GM23338 (cell line): Measurements from ENCODE around the gene RNASET2. TPM values are rescaled to one million over a fixed set of nuclear protein-coding genes. Genes with fewer than 3 reads are reported as not detected.

Experiments used
- CREB1 ChIP-seq: fragments of 250-450 bp; sonication (Bioruptor Pico); IDR thresholded peaks from 2 replicates; pipeline ENCODE4 v1.5.0; 2020; ENCODE audit warnings: low read depth, mild to moderate bottlenecking, moderate library complexity
- CTCF ChIP-seq, 2 experiments: fragments of 200-600 bp in 1 of 2; sonication (generic) in 1 of 2; conservative IDR thresholded peaks; 2 replicates each; pipeline versions ENCODE4 v1.5.1 to v1.6.1; 2016 to 2017; ENCODE audit warnings: antibody characterized with exemption in 2 of 2, low read depth in 2 of 2, mild to moderate bottlenecking in 2 of 2, moderate library complexity in 1 of 2
- ETS1 ChIP-seq: IDR thresholded peaks from 2 replicates; pipeline ENCODE4 v1.6.1; 2016; ENCODE audit warnings: antibody characterized with exemption
- EZH2phosphoT487 ChIP-seq: fragments of 200-600 bp; sonication (generic); IDR thresholded peaks from one replicate; pipeline ENCODE4 v1.8.1; 2018; ENCODE audit warnings: antibody characterized with exemption; ENCODE audit not compliant: unreplicated experiment
- REST ChIP-seq: IDR thresholded peaks from one replicate; pipeline ENCODE4 v1.6.1; 2018; ENCODE audit warnings: antibody characterized with exemption; ENCODE audit not compliant: unreplicated experiment
- STAT1 ChIP-seq: IDR thresholded peaks from one replicate; pipeline ENCODE4 v1.6.1; 2016; ENCODE audit warnings: antibody characterized with exemption; ENCODE audit not compliant: unreplicated experiment
- ZNF114 ChIP-seq: fragments of 250-450 bp; sonication (Bioruptor Pico); IDR thresholded peaks from 2 replicates; pipeline ENCODE4 v1.5.0; 2020; ENCODE audit warnings: mild to moderate bottlenecking, moderate library complexity
- ZNF331 ChIP-seq: fragments of 250-450 bp; sonication (Bioruptor Pico); IDR thresholded peaks from 2 replicates; pipeline ENCODE4 v1.5.0; 2020; ENCODE audit warnings: low read depth, mild to moderate bottlenecking, moderate library complexity
- ZNF462 ChIP-seq: fragments of 250-450 bp; sonication (Bioruptor Pico); IDR thresholded peaks from 2 replicates; pipeline ENCODE4 v1.5.0; 2020; ENCODE audit warnings: mild to moderate bottlenecking, moderate library complexity
- polyA plus RNA-seq: library from polyadenylated mRNA; unstranded; fragments of >200 nt; fragmentation: Nextera tagmentation; extraction: Ambion mirVana; gene quantifications from 2 replicates; pipeline ENCODE4 v1.2.1, GENCODE V29; 2016
- total RNA-seq: library from RNA; depleted of rRNA; stranded (reverse); fragments of >200 nt; shearing (Covaris generic); gene quantifications from 2 replicates; pipeline ENCODE4 v1.2.3, GENCODE V29; 2014

The RNASET2 gene
- total and polyA plus RNA-seq, 2 experiments from 2014 or later: 40.5 to 62.8 TPM

- no peak for TF ChIP-seq ZNF462 (CRISPR knock-in tag)
- TF ChIP-seq EZH2phosphoT487: no peak
- no peak for TF ChIP-seq CREB1 (CRISPR knock-in tag)
- TF ChIP-seq REST: no peak
- TF ChIP-seq CTCF (conservative IDR thresholded peaks at IDR 0.05; ENCODE audit: low read depth in 2 of 2): no peak
- TF ChIP-seq ZNF114 (CRISPR knock-in tag): no peak
- no peak for TF ChIP-seq ETS1
- no peak for TF ChIP-seq STAT1
- TF ChIP-seq ZNF331 (CRISPR knock-in tag): no peak
Measured at GRCh38 chr6:166952567-166953486, 3.5 kb downstream of the RNASET2 start (continued).
